Measurements from ENCODE around the gene TUBGCP2.

GRCh38 chr10:133324198-133324792, 15.6 kb upstream of the TUBGCP2 start:
- TF ChIP-seq, protein P1, sequence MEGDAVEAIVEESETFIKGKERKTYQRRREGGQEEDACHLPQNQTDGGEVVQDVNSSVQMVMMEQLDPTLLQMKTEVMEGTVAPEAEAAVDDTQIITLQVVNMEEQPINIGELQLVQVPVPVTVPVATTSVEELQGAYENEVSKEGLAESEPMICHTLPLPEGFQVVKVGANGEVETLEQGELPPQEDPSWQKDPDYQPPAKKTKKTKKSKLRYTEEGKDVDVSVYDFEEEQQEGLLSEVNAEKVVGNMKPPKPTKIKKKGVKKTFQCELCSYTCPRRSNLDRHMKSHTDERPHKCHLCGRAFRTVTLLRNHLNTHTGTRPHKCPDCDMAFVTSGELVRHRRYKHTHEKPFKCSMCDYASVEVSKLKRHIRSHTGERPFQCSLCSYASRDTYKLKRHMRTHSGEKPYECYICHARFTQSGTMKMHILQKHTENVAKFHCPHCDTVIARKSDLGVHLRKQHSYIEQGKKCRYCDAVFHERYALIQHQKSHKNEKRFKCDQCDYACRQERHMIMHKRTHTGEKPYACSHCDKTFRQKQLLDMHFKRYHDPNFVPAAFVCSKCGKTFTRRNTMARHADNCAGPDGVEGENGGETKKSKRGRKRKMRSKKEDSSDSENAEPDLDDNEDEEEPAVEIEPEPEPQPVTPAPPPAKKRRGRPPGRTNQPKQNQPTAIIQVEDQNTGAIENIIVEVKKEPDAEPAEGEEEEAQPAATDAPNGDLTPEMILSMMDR (IDR thresholded peaks at IDR 0.05; ENCODE audit: borderline replicate concordance, extremely low read depth, low read length, poor library complexity, severe bottlenecking) = no peak
- no peak for TF ChIP-seq EZH2 (IDR thresholded peaks at IDR 0.05; ENCODE audit: borderline replicate concordance, low read depth, low read length, severe bottlenecking)
